Left forelimb (tissue), 1 donor: ENCODE data around the gene GSTT2.
"Not testable (repeated sequence)": the region's sequence is repeated elsewhere in the genome, so short reads cannot be mapped to it uniquely, and the experiment has no call there.

Experiments
- DNase-seq: peaks from one replicate; pipeline ENCODE4 v3.0.0-alpha.2; 2018; ENCODE audit warnings: low spot score

Gene GSTT2

GRCh38 chr22:23974836-23975352 is 5.0 kb upstream of the GSTT2 start:
- not testable (repeated sequence) for DNase-seq

- not testable (repeated sequence) for DNase-seq
Observed at GRCh38 chr22:23977304-23977703, 2.6 kb upstream of the GSTT2 start.

- not testable (repeated sequence) for DNase-seq
Observed at GRCh38 chr22:23980567-23980966, 633 bp downstream of the GSTT2 start.

DNA sequence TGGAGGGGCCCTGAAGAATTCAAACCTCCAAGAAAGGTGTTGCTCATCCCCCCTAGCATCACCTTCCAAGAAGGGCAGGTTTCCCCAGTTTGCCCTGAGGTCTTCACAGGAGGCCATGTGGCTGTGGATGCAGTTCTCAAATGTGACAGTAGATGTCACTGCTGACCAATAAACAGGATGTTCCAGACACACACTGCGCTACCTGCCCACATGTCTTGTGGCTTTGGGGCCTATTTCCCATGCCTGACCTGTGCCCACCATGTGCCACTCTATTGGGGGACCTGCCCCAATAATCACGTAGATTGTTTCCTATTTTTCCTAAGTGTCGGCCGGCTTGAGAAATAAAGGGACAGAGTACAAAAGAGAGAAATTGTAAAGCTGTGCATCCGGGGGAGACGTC is 4.5 kb downstream of the GSTT2 start:
- DNase-seq, result no peak

DNA sequence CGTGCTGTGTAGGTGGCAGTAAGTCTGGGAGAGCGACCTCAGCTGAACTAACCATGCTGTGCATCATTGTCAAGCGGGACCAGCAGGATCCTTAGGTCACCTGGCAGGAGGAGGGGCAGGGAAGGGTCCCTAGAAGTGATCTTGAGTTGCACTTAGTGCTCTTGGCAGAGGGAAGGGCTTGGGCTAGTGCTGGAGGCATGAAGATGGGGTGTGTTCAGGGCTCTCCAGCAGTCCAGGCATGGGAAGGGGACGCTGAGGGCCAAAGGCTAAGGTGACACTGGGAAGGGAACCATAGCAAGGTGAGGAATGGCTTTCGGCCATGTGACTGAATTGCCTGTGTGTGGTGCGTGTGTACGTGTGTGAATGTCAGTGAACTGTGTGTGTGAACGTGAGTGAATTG is 6.2 kb downstream of the GSTT2 start:
- DNase-seq, result not testable (repeated sequence)

GRCh38 chr22:23986538-23987178 is 6.7 kb downstream of the GSTT2 start:
- not testable (repeated sequence) for DNase-seq

- not testable (repeated sequence) for DNase-seq
Observed at GRCh38 chr22:23989583-23990244, 9.8 kb downstream of the GSTT2 start.

DNA sequence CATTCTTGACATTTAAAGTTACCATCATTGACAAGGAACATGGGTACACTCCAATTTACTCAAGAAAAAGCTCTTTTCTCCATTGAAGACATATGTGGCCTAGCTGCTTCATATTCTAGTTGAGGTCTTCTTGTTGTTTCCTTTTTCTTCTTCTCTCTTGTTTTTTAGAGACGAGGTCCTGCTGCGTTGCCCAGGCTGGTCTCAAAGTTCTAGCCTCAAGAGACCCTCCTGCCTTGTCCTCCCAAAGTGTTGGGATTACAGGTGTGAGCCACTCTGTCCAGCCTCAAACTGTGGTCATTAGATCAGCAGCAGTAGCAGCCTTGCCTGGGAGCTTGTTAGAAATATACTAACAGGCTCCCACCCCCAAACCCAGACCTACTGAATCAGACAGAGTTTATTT is 13.1 kb downstream of the GSTT2 start:
- not testable (repeated sequence) for DNase-seq

GRCh38 chr22:23993581-23994177 is 13.7 kb downstream of the GSTT2 start:
- DNase-seq, result not testable (repeated sequence)

GRCh38 chr22:23997092-23997491 is 17.2 kb downstream of the GSTT2 start:
- no peak for DNase-seq

DNA sequence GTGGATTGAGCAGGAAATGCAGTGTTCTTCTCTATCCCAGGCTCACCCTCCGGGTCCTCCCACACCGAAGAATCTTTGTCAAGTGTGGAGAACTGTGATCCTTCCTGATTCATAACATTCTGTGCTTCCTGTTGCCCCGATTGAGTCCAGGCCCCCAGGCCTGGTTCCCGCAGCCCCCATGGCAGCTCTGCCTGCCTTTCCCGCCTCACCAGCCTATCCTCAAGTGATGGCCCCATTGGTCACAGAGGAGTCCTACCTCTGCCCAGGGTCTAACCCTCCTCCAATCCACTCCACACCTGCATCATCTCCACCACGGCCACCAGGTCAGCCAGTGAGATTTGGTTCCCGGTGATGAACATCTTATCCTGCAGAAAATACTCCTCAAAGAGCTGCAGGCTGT is 19.8 kb downstream of the GSTT2 start:
- not testable (repeated sequence) for DNase-seq

- no peak for DNase-seq
Observed at GRCh38 chr22:24001314-24001713, 21.4 kb downstream of the GSTT2 start.

DNA sequence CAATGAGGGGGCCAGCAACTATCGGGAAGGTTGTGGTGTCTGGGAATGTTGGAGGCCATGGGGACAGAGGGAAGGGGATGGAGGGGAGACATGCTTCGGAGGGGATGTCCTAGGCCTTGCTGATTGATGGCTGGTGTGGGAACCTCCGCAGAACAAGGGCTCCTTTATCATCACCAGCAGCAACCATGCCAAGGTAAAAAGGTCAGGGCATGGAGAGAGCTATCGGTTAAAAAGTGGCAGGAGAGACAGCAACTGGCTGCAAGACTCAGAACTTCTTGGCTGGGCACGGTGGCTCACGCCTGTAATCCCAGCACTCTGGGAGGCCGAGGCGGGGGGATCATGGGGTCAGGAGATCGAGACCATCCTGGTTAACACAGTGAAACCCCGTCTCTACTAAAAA is 22.3 kb downstream of the GSTT2 start:
- DNase-seq, result no peak

DNA sequence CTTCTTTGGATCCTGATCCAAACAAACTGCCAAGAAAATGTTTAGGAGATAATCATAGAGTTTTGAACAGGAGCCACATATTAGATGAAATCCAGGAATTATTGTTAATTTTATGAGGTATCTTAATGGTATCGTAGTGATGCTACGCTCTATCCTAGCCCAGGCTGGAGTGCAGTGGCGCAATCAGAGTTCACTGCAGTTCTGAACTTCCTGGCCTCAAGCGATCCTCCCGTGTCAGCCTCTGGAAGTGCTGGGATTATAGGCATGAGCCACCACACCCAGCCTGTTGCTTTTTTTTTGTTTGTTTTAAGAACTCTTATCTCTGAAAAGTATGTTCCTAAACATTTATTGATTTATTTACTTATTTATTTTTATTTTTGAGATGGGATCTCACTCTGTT is 22.9 kb downstream of the GSTT2 start:
- no peak for DNase-seq

GRCh38 chr22:24003887-24004286 is 24.0 kb downstream of the GSTT2 start:
- DNase-seq, result no peak

- no peak for DNase-seq
Observed at GRCh38 chr22:24005201-24005600, 25.3 kb downstream of the GSTT2 start, which contains the start of gene GSTT4. Gene GSTT4 (minus strand): TSS chr22:24005453. CDS start chr22:24005356, 97 bp downstream.

DNA sequence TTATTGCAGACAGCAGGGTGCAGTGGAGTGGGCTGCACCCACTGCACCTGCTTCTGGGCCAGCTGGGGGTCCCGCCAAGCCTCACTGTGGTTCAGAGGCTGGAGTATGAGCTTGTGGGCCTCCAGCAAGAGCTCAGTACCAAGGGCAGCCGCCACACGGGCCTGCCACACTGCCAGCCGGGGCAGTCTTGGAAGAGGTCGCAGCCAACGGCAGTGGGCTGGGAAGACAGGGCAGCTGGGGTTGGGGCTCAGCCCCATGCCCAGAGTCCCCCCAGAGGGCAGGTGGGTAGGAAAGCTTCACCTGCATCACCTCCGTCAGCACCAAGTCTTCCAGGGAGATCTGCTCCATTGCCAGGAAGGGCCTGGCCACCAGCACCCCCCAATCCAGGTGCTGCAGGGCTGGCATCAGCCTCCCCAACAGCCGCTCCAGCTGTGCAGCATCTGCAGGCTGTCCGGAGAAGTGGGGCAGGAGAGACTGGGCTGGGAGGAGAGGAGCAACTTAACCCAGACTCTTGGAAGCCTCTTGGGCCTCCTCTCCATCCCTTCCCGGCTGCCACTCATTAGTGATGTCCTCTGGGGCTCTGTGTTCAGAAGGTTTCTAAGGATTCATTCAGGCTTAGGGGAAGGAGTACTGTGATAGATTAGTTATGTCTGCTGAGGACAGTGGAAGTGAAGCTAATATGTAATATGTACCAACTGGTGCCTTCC is 26.4 kb downstream of the GSTT2 start:
- DNase-seq, result no peak

GRCh38 chr22:24006914-24007214 is 26.9 kb downstream of the GSTT2 start:
- DNase-seq, result no peak

DNA sequence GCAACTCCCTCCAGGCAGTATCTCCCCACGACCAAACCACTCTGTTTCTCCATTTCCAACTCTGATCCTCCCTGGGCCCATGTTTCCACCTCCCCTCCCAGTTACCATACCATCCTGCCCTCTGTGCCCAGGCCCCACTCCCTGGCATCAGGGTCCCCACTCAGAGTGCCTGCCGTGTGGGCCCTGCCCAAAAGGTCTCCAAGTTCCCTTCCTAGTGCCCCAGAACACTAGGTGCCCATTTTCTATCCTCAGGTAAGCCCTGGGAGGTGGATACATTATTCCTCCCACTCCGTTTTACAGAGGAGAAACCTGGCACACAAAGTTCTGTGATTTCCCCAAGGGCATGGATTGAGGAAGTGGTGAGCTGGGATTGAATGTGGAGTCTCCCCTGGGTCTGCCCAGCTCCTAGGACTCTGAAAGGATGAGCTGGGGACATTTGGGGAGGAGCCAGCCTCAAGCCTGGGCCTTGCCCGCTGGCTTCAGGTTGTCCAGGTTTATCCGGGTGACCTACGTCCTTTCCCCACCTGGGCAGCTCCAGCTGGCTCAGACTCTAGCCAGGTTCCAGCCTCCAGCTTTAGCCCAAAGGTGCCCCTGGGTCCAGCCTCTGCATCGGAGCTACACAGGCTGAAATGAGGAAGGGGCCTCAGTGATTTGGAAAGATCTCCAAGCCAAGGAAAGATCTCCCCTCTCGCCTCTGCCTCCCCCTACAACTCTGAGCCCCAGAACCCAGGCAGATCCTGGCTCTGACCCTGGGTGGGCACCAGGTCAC is 27.5 kb downstream of the GSTT2 start:
- DNase-seq, result no peak

DNA sequence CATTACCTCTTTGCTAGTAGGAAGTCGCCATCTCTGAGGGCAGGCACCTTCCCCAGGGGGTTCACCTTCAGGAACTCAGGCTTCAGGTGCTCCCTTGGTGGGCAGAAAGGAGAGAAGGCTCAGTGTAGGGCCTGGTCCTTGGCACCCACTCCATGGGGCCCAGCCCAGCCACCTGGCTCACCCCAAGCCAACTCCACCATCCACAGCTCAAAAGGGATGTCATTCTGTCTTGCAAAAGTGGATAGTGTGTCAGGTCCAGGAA is 28.0 kb downstream of the GSTT2 start:
- no peak for DNase-seq

GRCh38 chr22:24008381-24009226 is 28.7 kb downstream of the GSTT2 start:
- no peak for DNase-seq
